Thoracic aorta (tissue), 2 donors: ENCODE measurements around the gene JAKMIP2. TPM values are rescaled to one million over a fixed set of nuclear protein-coding genes. Genes with fewer than 3 reads are reported as not detected.
"Not testable (repeated sequence)": the region's sequence is repeated elsewhere in the genome, so short reads cannot be mapped to it uniquely, and the experiment has no call there.

ENCODE experiments used
- ATAC-seq: fragments of 150-250 bp; one replicate; pipeline ENCODE4 v1.8.0; 2017; ENCODE audit warnings: low read depth; ENCODE audit not compliant: insufficient number of reproducible peaks, low FRiP score
- DNase-seq: peaks from one replicate; pipeline ENCODE4 v3.0.0-alpha.2; 2020; ENCODE audit warnings: low spot score
- H3K27ac ChIP-seq, 2 donors: fragments of 200-600 bp; sonication (generic); 1 replicate in 1 of 2; 2 replicates in 1 of 2; pipeline ENCODE4 v1.5.1; 2016; ENCODE audit warnings: mild to moderate bottlenecking in 2 of 2, moderate library complexity in 2 of 2
- H3K27me3 ChIP-seq: fragments of 200-600 bp; sonication (generic); replicated peaks from 2 replicates; pipeline ENCODE4 v1.6.0; 2016; ENCODE audit warnings: mild to moderate bottlenecking; ENCODE audit not compliant: insufficient read depth
- H3K36me3 ChIP-seq: fragments of 200-600 bp; sonication (generic); one replicate; pipeline ENCODE4 v1.5.1; 2016
- H3K4me1 ChIP-seq, 2 donors: fragments of 200-600 bp; sonication (generic); 1 replicate in 1 of 2; 2 replicates in 1 of 2; pipeline versions ENCODE4 v1.5.1 to v1.6.0; 2016; ENCODE audit warnings: low read depth in 2 of 2, mild to moderate bottlenecking in 1 of 2; ENCODE audit not compliant: control insufficient read depth in 1 of 2
- H3K4me3 ChIP-seq: fragments of 200-600 bp; sonication (generic); 2 replicates; pipeline ENCODE4 v1.5.1; 2016; ENCODE audit warnings: mild to moderate bottlenecking
- H3K9me3 ChIP-seq: fragments of 200-600 bp; sonication (generic); 2 replicates; pipeline ENCODE4 v1.5.1; 2016
- total RNA-seq, 2 donors: library from RNA; depleted of rRNA; stranded (reverse); fragments of >200 nt; gene quantifications; one replicate each; pipeline versions ENCODE4 v1.1.0 to v1.2.3, GENCODE V29; 2016
- TF ChIP-seq, protein P1 (sequence below): fragments of 200-600 bp; sonication (generic); IDR thresholded peaks from one replicate; pipeline ENCODE4 v1.5.1; 2019; ENCODE audit warnings: antibody characterized with exemption

JAKMIP2 gene
- 1 to 10 TPM in 1 of 2 donors, under 1 TPM in 1; 0.49 to 1.6 TPM for total RNA-seq

DNA sequence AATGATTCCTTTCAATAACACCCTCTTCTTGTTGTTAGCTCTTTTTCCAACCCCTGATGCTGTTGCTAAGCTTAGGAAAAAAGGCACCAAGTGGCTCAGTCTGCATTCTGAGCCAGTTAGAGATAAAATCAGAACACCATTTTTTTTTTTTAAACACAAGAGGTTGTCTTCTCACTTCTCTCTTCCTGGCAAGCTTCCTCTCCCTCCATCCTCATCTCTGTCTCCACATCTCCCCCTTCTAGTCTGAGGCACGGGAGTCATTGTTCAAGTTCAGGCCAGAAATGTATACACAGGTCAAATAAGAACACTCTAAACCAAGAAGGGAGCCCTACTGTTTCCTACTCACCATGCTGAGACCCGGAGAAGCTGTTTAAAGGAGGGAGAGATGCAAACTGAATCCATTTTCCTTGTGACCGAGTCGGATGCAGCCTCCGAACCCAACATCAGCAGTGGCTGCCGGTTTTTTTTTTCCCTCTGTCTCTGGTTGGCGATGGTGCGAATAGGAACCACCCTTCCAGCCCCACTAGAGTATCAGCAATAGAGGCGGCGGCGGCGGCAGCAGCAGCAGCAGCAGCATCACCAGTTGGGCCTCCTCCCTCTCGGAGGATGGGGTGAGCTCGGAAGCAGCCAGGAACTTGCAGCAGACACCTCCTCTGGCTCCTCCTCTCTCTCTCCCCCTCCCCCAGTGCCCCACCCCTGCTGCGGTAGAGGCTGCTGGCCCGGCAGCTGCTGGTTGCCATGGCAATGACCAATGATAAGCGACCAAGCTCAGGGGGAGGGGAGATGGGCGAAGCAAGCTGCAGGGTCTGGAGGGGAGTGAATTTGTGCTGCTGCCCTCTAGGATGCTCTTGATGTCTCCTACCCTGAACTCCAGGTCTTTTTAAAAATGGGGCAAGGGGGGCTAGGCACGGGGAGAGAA, at the start of gene JAKMIP2:
Gene JAKMIP2 (minus strand): TSS at position 619 of the 919 bp plus-strand sequence. CDS start 110,922 bp downstream, outside the sequence.
- no peak within 1 kb of the TSS for H3K27ac ChIP-seq

DNA sequence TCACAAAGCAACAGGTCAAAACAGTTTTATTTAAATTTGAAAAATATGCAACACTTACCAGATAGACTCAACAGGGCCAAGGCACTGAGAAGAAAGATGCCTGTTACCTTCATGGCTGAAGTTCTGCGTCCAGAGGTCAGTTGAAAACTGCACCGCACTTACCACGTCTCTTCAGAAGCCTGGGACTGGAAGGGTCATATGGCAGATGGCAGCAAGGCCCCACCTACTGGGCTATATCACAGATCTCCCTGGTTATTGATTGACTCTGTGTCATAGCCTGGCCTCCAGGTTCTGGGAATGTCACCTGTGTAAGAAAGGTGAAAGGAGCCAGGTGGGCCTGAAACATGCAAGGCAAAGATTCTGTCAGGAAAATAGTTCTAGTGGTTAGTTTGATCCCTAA, 48.9 kb upstream of the JAKMIP2 start, which contains the start of gene SPINK1:
Gene SPINK1 (minus strand): TSS at position 207 of the 400 bp plus-strand sequence. CDS start 94 bp downstream, at position 113.
- DNase-seq, result no peak
- ATAC-seq, result no peak
- Histone ChIP-seq H3K4me3 (no peak within 1 kb of the TSS), H3K27ac (no peak within 1 kb of the TSS), H3K9me3 (no peaks in the 10 kb centered on the region), H3K4me1 (no peaks in the 10 kb centered on the region), H3K27me3 (no peaks in the 10 kb centered on the region), H3K36me3 (no peaks in the 10 kb centered on the region)
- TF ChIP-seq, protein P1, sequence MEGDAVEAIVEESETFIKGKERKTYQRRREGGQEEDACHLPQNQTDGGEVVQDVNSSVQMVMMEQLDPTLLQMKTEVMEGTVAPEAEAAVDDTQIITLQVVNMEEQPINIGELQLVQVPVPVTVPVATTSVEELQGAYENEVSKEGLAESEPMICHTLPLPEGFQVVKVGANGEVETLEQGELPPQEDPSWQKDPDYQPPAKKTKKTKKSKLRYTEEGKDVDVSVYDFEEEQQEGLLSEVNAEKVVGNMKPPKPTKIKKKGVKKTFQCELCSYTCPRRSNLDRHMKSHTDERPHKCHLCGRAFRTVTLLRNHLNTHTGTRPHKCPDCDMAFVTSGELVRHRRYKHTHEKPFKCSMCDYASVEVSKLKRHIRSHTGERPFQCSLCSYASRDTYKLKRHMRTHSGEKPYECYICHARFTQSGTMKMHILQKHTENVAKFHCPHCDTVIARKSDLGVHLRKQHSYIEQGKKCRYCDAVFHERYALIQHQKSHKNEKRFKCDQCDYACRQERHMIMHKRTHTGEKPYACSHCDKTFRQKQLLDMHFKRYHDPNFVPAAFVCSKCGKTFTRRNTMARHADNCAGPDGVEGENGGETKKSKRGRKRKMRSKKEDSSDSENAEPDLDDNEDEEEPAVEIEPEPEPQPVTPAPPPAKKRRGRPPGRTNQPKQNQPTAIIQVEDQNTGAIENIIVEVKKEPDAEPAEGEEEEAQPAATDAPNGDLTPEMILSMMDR, result no peak

More for the DNA sequence above, at the start of gene JAKMIP2:
- no peaks in the 10 kb centered on the region for H3K9me3 ChIP-seq
- H3K36me3 ChIP-seq, result no peaks in the 10 kb centered on the region
- DNase-seq, result peak; percentile 3
- TF ChIP-seq, protein P1, result no peak
- ATAC-seq, result no peak
- H3K4me3 ChIP-seq, result peak within 1 kb of the TSS; percentile 62
- no peaks in the 10 kb centered on the region for H3K27me3 ChIP-seq
- H3K4me1 ChIP-seq, result peaks cover 0 to 7% of the 10 kb centered on the region in 2 donors

- DNase-seq, result no peak
- H3K36me3 ChIP-seq, result no peaks in the 10 kb centered on the region
- no peak overlapping the region for H3K4me3 ChIP-seq
- TF ChIP-seq, protein P1, result no peak
- H3K9me3 ChIP-seq, result no peaks in the 10 kb centered on the region
- H3K4me1 ChIP-seq, result no peaks in the 10 kb centered on the region
- no peak for ATAC-seq
- no peak overlapping the region for H3K27ac ChIP-seq
- H3K27me3 ChIP-seq, result no peaks in the 10 kb centered on the region
Measured at GRCh38 chr5:147830035-147830434, 47.5 kb upstream of the JAKMIP2 start.

- DNase-seq, H3K27ac ChIP-seq, H3K36me3 ChIP-seq, ATAC-seq, H3K4me1 ChIP-seq, H3K27me3 ChIP-seq, H3K9me3 ChIP-seq, H3K4me3 ChIP-seq: not testable (repeated sequence)
Measured at GRCh38 chr5:147827017-147827416, 44.5 kb upstream of the JAKMIP2 start.

DNA sequence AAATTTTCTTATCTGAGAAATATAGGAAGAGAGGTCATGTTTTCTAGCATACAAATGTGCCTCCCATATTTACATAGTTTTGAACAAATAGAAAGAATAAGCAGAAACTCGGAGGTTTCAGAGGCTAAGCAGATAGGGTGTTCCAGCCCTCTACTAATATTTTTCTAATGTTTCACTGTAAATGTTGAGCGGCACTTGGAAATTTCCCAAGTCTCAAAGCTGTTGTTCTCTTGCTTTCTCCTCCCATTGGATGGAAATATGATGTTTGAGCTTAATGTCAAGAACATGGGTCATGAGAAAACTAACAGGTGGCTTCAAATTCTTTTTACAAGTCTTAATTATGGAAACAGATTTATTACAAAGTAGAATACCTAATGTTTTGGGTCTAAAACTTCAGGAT, 43.8 kb upstream of the JAKMIP2 start:
- Histone ChIP-seq H3K27me3 (no peaks in the 10 kb centered on the region), H3K4me3 (no peak overlapping the region), H3K4me1 (no peaks in the 10 kb centered on the region), H3K27ac (no peak overlapping the region), H3K36me3 (no peaks in the 10 kb centered on the region), H3K9me3 (no peaks in the 10 kb centered on the region)
- ATAC-seq, result no peak
- DNase-seq, result no peak
- TF ChIP-seq, protein P1, result no peak
